Loucy (cell line): ENCODE data around the gene TTLL5.
A peak's percentile ranks its signal among the peaks of the same experiment; 100 is the strongest.

ENCODE experiments used
- H2AFZ ChIP-seq: fragments of 200-600 bp; sonication (generic); 2 replicates; pipeline ENCODE4 v1.6.0; 2016; ENCODE audit warnings: antibody characterized with exemption, mild to moderate bottlenecking, low read length, moderate library complexity
- H3F3A ChIP-seq: fragments of 200-600 bp; 2 replicates; pipeline ENCODE4 v1.6.0; 2016; ENCODE audit warnings: antibody characterized with exemption, low read depth, mild to moderate bottlenecking
- H3K27me3 ChIP-seq: fragments of 200-600 bp; sonication (generic); 2 replicates; pipeline ENCODE4 v1.6.1; 2014; ENCODE audit warnings: low read length, mild to moderate bottlenecking; ENCODE audit not compliant: insufficient read depth, poor library complexity, severe bottlenecking
- H3K36me3 ChIP-seq: fragments of 200-600 bp; sonication (generic); 2 replicates; pipeline ENCODE4 v1.6.1; 2016; ENCODE audit warnings: low read length; ENCODE audit not compliant: insufficient read depth
- H3K4me1 ChIP-seq: fragments of 200-600 bp; sonication (generic); 2 replicates; pipeline ENCODE4 v1.5.1; 2014; ENCODE audit warnings: low read length, mild to moderate bottlenecking; ENCODE audit not compliant: insufficient read depth, poor library complexity, severe bottlenecking
- H3K4me2 ChIP-seq: fragments of 200-600 bp; sonication (generic); 2 replicates; pipeline ENCODE4 v1.6.0; 2014; ENCODE audit warnings: antibody characterized with exemption, low read length, low read depth, mild to moderate bottlenecking; ENCODE audit not compliant: poor library complexity, severe bottlenecking
- H3K4me3 ChIP-seq: fragments of 200-600 bp; sonication (generic); 2 replicates; pipeline ENCODE4 v1.5.1; 2014; ENCODE audit warnings: low read length, mild to moderate bottlenecking, mixed read lengths; ENCODE audit not compliant: poor library complexity, severe bottlenecking
- H3K79me2 ChIP-seq: fragments of 200-600 bp; sonication (generic); 2 replicates; pipeline ENCODE4 v1.6.1; 2014; ENCODE audit warnings: low read length; ENCODE audit not compliant: insufficient read depth
- H3K9ac ChIP-seq: fragments of 200-600 bp; sonication (generic); 2 replicates; pipeline ENCODE4 v1.6.0; 2014; ENCODE audit warnings: mild to moderate bottlenecking, low read depth, low read length, moderate library complexity; ENCODE audit not compliant: poor library complexity, severe bottlenecking
- H3K9me2 ChIP-seq: fragments of 200-600 bp; sonication (generic); replicated peaks from 2 replicates; pipeline ENCODE4 v1.6.1; 2016; ENCODE audit warnings: low read depth, low read length, mixed read lengths
- H3K9me3 ChIP-seq: fragments of 200-600 bp; sonication (generic); 2 replicates; pipeline ENCODE4 v1.6.1; 2014; ENCODE audit warnings: mild to moderate bottlenecking, antibody characterized with exemption, low read length, low read depth; ENCODE audit not compliant: insufficient read depth
- H4K20me1 ChIP-seq: fragments of 200-600 bp; sonication (generic); 2 replicates; pipeline ENCODE4 v1.6.0; 2014; ENCODE audit warnings: antibody characterized with exemption, low read length, mild to moderate bottlenecking; ENCODE audit not compliant: insufficient read depth, poor library complexity, severe bottlenecking
- EZH2phosphoT487 ChIP-seq: fragments of 200-600 bp; IDR thresholded peaks from 2 replicates; pipeline ENCODE4 v1.6.1; 2018; ENCODE audit warnings: antibody characterized with exemption, mild to moderate bottlenecking, moderate library complexity, borderline replicate concordance
- TF ChIP-seq, protein P1 (sequence below): fragments of 200-600 bp; sonication (generic); conservative IDR thresholded peaks from 2 replicates; pipeline ENCODE4 v1.5.1; 2014; ENCODE audit warnings: mild to moderate bottlenecking, antibody characterized with exemption, low read length

TTLL5 gene, protein sequence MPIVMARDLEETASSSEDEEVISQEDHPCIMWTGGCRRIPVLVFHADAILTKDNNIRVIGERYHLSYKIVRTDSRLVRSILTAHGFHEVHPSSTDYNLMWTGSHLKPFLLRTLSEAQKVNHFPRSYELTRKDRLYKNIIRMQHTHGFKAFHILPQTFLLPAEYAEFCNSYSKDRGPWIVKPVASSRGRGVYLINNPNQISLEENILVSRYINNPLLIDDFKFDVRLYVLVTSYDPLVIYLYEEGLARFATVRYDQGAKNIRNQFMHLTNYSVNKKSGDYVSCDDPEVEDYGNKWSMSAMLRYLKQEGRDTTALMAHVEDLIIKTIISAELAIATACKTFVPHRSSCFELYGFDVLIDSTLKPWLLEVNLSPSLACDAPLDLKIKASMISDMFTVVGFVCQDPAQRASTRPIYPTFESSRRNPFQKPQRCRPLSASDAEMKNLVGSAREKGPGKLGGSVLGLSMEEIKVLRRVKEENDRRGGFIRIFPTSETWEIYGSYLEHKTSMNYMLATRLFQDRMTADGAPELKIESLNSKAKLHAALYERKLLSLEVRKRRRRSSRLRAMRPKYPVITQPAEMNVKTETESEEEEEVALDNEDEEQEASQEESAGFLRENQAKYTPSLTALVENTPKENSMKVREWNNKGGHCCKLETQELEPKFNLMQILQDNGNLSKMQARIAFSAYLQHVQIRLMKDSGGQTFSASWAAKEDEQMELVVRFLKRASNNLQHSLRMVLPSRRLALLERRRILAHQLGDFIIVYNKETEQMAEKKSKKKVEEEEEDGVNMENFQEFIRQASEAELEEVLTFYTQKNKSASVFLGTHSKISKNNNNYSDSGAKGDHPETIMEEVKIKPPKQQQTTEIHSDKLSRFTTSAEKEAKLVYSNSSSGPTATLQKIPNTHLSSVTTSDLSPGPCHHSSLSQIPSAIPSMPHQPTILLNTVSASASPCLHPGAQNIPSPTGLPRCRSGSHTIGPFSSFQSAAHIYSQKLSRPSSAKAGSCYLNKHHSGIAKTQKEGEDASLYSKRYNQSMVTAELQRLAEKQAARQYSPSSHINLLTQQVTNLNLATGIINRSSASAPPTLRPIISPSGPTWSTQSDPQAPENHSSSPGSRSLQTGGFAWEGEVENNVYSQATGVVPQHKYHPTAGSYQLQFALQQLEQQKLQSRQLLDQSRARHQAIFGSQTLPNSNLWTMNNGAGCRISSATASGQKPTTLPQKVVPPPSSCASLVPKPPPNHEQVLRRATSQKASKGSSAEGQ (N-terminal part only)

DNA sequence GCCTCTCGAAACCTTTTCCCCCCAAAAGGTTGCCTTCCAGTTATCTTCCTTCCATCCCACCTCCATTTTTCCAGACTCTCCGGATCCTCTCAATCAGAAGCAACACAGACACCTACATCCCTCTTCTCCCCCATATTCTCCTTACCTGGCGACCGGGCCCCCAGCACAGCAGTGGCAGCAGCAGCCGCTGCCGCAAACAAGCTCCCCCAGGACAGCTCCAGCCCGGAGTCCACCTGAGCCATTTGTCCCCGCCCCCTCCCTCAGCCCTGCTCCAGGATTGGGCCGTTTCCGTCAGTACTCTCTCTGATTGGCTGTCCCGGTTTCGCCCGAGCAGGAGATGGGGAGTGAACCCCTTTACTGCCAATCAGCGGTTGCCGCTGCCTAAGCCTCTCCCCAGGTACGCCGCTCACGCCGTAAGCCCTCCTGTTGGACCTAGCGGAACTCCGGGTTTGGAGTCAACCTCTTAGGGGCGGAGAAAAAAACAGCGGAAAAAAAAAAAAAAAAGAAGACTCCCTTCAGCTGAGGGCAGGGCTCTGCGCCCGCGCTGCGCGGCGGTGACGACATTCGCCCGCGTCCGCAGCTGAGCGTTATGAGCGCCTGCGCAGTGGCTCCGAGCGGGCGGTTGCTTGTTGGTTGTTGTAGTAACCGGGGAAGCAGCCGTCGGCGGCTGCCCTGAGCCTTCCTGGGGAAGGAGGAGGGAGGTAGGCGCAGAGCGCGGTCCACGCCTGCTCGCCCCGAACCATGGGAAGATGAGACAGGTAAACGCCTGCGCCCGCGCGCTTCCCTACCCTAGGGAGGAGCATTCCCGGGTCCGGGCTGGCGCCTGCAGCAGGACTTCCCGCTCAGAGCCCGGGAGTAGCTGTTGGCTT lies at the start of gene TTLL5, which contains the start of gene ERG28:
Gene TTLL5 (plus strand): TSS at position 617 of the 869 bp plus-strand sequence. CDS start 1,904 bp downstream, outside the sequence.
Gene ERG28 (minus strand): TSS at position 247 of the 869 bp plus-strand sequence. CDS start 3,374 bp downstream, outside the sequence.
- no peak for TF ChIP-seq EZH2phosphoT487
- TF ChIP-seq, protein P1, sequence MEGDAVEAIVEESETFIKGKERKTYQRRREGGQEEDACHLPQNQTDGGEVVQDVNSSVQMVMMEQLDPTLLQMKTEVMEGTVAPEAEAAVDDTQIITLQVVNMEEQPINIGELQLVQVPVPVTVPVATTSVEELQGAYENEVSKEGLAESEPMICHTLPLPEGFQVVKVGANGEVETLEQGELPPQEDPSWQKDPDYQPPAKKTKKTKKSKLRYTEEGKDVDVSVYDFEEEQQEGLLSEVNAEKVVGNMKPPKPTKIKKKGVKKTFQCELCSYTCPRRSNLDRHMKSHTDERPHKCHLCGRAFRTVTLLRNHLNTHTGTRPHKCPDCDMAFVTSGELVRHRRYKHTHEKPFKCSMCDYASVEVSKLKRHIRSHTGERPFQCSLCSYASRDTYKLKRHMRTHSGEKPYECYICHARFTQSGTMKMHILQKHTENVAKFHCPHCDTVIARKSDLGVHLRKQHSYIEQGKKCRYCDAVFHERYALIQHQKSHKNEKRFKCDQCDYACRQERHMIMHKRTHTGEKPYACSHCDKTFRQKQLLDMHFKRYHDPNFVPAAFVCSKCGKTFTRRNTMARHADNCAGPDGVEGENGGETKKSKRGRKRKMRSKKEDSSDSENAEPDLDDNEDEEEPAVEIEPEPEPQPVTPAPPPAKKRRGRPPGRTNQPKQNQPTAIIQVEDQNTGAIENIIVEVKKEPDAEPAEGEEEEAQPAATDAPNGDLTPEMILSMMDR: no peak
- peaks cover 3% of the 10 kb centered on the region for H4K20me1 ChIP-seq
- H3K36me3 ChIP-seq: no peaks in the 10 kb centered on the region
- peak within 1 kb of the TSS; percentile 77 for H3K9ac ChIP-seq
- no peaks in the 10 kb centered on the region for H3K9me2 ChIP-seq
- peaks cover 47% of the 10 kb centered on the region for H3K4me1 ChIP-seq
- peak within 1 kb of the TSS; percentile 97 for H3K4me2 ChIP-seq
- peaks cover 64% of the 10 kb centered on the region for H3K79me2 ChIP-seq
- no peaks in the 10 kb centered on the region for H3F3A ChIP-seq
- no peaks in the 10 kb centered on the region for H3K27me3 ChIP-seq
- H3K4me3 ChIP-seq: peak within 1 kb of the TSS; percentile 93
- H2AFZ ChIP-seq: peak within 1 kb of the TSS; percentile 98
- H3K9me3 ChIP-seq: no peaks in the 10 kb centered on the region

DNA sequence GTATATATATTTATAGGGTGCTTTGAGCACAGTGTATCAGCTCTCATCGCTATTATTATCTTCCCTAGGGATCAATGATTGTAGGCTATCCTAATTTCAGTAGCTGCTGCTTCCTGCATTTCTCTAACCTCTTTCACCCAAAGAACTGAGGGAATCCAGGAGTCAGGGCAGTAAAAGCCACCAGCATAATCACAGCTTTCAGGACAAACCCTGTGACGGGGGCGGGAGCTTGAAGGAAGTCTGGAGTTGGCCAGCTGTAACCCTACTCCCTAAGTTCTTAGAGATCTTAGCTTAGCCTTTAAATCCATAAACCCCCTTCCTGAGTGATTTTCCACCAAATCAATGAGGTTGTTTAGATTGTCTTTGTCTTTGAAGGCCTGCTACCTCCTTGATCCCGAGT lies 48.9 kb upstream of the TTLL5 start:
- no peaks in the 10 kb centered on the region for H3K36me3 ChIP-seq
- H3K4me2 ChIP-seq: no peak overlapping the region
- no peaks in the 10 kb centered on the region for H3F3A ChIP-seq
- no peak overlapping the region for H3K4me3 ChIP-seq
- no peaks in the 10 kb centered on the region for H3K4me1 ChIP-seq
- H3K9me3 ChIP-seq: no peaks in the 10 kb centered on the region
- H3K79me2 ChIP-seq: no peaks in the 10 kb centered on the region
- no peak overlapping the region for H3K9ac ChIP-seq
- no peaks in the 10 kb centered on the region for H3K9me2 ChIP-seq
- H3K27me3 ChIP-seq: no peaks in the 10 kb centered on the region
- TF ChIP-seq, protein P1: no peak
- TF ChIP-seq EZH2phosphoT487: no peak
- H2AFZ ChIP-seq: no peak overlapping the region
- H4K20me1 ChIP-seq: no peaks in the 10 kb centered on the region
